CD4-positive, alpha-beta T cell treated with Interleukin-4 for 4 hours (primary cell): ENCODE data around the gene WWP2.
"Not testable (repeated sequence)": the region's sequence is repeated elsewhere in the genome, so short reads cannot be mapped to it uniquely, and the experiment has no call there.

Source experiments
- DNase-seq: peaks from one replicate; pipeline ENCODE4 v3.0.0-alpha.2; 2020

WWP2 gene

GRCh38 chr16:69747115-69747514 lies 15.0 kb upstream of the WWP2 start:
- no peak for DNase-seq

GRCh38 chr16:69748694-69749345 lies 13.3 kb upstream of the WWP2 start:
- no peak for DNase-seq

GRCh38 chr16:69754143-69754468 lies 8.0 kb upstream of the WWP2 start:
- no peak for DNase-seq

GRCh38 chr16:69754469-69755310 lies 7.4 kb upstream of the WWP2 start, which contains the start of gene NOB1:
TSS of gene NOB1 (minus strand) at chr16:69754926. CDS start at chr16:69754910, 16 bp downstream.
- peak; percentile 96 for DNase-seq

DNA sequence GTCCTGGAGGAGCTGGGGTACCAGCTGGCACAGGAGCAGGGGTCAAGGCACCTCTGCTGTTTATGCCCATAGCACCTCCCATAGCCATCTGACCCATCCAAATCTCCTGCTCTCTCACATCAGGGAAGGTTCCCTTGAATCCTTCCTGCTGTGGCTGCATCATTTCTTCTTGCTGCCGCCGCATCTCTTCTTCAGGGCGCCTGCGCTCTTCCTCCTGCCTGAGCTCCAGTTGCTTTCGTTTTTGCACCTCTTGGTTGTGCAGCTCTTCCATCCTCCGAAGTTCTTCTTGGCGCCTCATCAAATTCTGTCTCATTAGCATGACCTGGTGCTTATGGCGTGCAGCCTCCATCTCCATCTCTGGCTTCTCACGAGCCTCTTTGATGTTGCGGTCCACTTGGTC lies 5.4 kb upstream of the WWP2 start:
- DNase-seq: no peak

DNA sequence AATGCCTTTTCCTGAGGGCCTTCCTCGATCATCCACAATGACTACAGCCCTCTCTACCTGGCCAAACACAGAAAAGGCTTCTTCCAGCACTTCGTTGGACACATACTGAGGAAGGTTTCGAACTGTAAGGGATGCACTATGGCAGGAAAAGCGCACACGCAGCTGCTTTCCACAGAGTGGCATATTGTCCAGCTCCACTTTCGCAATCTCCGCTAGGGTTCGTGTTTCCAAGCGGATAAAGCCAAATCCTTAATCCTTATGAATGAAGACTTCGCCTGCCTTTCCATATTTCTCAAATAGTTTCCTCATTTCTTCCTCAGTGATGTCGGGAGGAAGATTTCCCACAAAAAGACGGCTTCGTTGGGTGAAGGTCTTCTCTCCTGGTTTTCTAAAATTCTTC lies 4.8 kb upstream of the WWP2 start:
- DNase-seq: not testable (repeated sequence)

DNA sequence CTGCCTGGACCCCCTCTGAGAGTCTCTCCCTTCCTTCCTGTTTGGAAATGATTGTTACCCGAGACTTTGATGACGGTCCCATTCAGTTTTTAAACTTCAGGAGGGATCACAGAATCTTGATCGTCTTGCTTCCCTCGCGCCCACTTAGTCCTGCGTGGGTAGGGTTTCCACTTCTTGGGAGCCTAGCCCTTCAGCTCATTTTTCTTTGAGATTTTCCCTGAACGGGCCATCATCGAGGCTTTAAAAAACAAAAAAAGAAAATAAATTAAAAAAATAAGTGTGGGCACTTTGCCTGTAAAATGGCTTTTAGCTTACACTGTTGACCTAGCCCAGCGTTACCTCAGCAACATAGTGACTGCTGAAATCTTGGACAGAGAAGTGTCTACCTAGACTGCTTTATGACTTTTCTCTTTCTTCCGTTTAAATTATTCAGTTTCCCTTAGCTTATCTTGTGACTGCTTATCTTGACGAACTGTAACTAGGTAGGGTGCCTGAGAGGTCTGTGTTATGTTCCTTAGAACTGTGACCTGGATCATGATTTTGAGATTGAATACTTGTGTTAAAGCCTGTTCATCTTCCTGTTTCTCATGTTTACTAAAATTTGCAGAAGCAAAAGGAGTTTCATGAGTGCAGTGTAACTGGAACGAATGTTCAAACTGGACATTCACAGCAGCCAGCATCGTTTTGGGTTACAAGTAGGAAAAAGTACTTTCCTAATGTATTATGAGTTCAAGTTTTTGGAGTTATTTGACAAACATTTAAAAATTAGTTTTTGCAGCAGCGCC lies 874 bp downstream of the WWP2 start:
- peak; percentile 41 for DNase-seq

DNA sequence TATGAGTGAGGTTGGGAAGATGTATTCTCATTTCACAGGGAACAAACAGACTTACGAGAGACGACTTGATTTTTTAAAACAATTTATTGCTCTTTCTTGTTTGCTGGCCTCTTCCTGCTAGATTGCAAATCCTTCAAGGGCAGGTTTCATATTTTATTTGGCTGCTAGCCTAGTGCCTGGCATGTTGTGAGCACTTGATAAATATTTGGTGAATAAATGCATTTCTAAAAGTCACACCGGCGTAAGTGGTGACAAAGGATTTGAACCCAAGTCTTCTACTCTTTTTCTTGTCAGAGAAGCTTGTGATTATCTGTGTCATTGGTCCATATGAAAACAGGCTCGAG lies 1.4 kb downstream of the WWP2 start:
- no peak for DNase-seq

GRCh38 chr16:69767459-69768229 lies 5.5 kb downstream of the WWP2 start:
- no peak for DNase-seq

DNA sequence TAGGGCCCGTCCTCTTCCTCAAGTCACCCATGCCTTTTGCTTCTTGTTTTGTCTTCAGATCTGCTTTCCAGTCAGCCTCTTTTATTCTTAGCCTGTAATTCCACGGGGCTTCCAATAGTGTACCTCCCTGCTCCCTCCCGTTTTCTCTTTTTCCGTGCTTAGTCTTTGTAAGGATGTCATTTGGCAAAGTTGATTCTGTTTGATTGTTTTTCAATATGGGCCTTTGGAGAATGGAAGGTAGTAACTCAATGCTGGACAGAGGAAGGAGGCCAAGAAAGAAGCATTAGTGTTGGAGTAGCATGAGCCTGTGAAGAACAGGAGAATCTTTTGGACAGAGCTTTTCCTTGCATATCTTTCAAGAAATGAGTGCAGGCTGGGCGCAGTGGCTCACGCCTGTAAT lies 6.5 kb downstream of the WWP2 start:
- DNase-seq: no peak

DNA sequence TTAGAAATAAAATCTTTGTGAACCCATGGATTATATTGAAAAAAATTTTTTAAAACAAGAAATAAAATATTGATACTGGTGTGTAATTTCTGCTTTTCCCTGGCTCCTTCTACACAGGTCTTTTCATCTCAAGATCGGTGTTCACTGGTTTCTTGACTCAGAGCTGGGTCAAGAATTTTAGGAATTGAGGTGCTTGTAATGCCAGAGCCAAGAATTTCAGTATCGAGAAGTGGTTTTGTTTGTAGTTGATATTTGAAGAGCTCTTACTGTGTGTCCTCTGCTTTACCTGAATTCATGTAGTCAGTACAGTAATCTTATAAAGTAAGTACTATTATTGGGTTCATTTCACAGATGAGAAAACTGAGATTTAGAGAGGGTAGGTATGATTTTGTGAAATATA lies 7.3 kb downstream of the WWP2 start:
- no peak for DNase-seq

- DNase-seq: no peak
Observed at GRCh38 chr16:69771651-69771967, 9.5 kb downstream of the WWP2 start.

- no peak for DNase-seq
Observed at GRCh38 chr16:69773260-69773947, 11.3 kb downstream of the WWP2 start.

GRCh38 chr16:69775563-69775962 lies 13.4 kb downstream of the WWP2 start:
- no peak for DNase-seq

DNA sequence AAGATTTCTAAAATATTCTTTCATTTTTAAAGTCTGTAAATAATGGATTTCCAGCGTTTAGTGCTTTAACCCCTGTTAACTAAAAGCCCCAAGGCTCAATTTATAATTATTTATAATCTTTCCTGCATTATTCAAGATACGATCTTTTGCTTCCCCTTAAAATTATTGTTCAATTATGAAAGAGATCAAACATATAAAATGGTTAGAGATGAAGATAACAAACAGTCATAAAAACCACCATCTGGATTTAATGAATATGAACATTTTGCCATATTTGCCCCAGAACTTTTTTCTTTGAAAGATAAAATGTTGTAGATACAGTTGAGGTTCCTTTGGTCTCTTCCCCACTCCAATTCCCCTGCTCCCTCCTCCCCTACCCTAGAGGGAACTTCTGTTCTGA lies 17.6 kb downstream of the WWP2 start:
- no peak for DNase-seq

DNA sequence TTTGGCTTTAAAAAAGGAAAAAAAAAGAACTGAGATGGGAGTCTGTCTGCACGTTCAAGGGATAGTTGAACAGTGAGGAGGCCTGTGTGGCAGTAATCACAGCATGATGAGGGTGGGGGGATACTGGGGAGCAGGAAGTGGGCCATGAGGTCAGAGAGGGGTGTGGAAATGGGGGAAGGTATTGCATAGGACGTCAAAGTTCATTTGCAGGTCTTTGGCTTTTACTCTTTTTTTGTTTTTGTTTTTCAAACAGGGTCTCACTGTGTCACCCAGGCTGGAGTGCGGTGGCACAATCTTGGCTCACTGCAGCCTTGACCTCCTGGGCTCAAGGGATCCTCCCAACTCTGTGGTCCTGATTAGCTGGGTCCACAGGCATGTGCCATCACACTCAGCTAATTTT lies 19.0 kb downstream of the WWP2 start:
- no peak for DNase-seq

DNA sequence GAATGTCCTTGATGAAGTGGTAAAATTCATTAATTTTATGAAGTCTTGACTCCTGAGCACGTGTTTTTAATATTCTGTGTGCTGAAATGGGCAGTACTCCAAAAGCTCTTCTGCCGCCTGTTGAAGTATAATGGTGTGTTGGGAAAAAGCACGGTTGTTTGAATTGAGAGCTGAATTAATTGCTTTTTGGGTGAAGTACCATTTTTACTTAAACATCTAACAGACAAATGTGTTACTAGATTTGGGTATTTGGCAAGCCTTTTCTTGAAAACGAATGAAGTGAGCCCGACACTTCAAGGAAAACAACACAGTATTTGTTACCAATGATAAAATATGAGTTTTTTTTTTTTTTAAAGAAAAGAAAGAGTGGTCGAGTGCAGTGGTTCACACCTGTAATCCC lies 22.5 kb downstream of the WWP2 start:
- DNase-seq: no peak

DNA sequence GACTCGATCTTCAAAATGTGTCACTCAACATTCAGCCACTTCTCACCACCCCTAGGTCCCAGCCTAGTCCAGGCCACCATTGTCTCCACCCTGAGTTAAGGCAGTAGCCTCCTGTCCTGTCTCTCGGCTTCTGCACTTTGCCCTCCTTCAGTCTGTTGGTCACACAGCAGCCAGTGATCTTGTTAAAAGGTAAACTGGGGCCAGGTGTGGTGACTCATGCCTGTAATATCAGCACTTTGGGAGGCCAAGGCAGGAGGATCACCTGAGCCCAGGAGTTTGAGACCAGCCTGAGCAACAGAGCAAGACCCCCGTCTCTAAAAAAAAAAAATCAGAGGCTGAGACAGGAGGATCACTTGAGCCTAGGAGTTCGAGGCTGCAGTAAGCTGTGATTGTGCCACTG lies 25.8 kb downstream of the WWP2 start:
- DNase-seq: no peak

DNA sequence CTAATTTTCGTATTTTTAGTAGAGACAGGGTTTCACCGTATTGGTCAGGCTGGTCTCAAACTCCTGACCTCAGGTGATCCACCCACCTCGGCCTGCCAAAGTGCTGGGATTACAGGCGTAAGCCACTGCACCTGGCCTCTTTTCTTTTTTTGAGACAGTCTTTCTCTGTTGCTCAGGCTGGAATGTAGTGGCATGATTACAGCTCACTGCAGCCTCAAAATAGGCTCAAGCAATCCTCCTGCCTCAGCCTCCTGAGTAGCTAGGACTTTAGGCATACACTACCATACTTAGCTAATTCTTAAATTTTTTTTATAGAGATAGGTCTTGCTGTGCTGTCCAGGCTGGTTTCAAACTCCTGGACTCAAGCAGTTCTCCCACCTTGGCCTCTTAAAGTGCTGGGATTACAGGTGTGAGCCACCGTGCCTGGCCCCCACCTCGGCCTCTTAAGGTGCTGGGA lies 29.3 kb downstream of the WWP2 start:
- DNase-seq: not testable (repeated sequence)

DNA sequence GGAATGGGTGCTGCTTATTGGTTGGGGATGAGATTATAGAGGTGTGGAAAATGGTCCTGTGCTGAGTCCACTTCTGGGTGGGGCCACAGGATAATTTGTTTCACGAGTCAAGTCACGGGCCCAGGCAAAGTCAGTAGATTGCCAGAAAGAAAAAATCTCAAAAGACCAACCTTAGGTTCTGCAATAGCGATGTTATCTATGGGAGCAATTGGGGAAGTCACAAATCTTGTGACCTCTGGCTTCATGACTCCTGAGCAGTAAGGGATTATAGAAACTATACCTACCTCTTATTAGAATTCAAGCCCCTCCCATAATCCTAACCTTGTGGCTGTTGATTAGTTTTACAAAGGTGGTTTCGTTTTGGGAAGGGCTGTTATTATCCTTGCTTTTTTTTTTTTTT lies 31.4 kb downstream of the WWP2 start:
- DNase-seq: no peak

DNA sequence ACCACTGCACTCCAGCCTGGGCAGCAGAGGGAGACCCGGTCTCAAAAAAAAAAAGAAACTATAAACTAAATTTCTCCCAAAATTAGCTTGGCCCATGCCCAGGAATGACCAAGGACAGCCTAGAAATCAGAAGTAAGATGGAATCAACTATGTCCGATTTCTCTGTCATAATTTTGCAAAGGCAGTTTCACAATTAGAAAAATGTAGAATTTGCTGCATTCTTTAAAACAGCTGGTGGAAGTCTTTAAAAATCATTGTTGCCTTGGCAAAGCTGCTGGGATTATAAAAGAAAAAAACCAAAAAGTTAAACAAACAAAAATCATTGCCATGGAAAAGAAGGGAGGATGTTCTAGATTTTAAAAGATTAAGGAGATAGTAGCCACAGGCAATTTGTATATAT lies 32.4 kb downstream of the WWP2 start:
- no peak for DNase-seq

GRCh38 chr16:69796285-69797118 lies 34.4 kb downstream of the WWP2 start:
- DNase-seq: peak; percentile 59
